Measurements from ENCODE around the gene MAP3K19. TPM values are rescaled to one million over a fixed set of nuclear protein-coding genes. Genes with fewer than 3 reads are reported as not detected.

The MAP3K19 gene
- total and polyA plus RNA-seq, 7 donors = not detected

DNA sequence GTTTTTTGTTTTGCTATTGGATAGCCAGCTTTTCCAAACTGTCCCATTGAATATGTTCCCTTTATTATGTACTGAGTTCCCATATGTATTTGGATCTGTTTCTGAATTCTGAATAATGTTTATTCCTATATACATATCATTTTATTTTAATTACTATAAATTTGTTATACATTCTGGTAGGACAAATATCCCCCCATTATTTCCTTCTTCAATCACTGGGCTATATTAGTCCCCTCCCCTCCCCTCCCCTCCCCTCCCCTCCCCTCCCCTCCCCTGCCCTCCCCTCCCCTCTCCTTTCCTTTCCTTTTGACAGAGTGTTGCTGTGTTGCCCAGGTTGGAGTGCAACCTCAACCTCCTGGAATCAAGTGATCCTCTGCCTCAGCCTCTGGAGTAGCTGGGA lies 31.2 kb upstream of the MAP3K19 start:
- intact Hi-C loops (cut with DNase I) = no loop called here
- no peak for DNase-seq
- H3K4me1 ChIP-seq = peaks cover 0 to 16% (median 16%) of the 10 kb centered on the region in 4 donors
- no peak overlapping the region for H3K4me3 ChIP-seq
- H3K27me3 ChIP-seq = no peaks in the 10 kb centered on the region
- H3K27ac ChIP-seq = no peak overlapping the region
- no peaks in the 10 kb centered on the region for H3K9me3 ChIP-seq
- TF ChIP-seq EP300 (IDR thresholded peaks at IDR 0.05) (no peak), POLR2AphosphoS5 (IDR thresholded peaks at IDR 0.05) (no peak), POLR2A (IDR thresholded peaks at IDR 0.05) (no peak)
- TF ChIP-seq, protein P1, sequence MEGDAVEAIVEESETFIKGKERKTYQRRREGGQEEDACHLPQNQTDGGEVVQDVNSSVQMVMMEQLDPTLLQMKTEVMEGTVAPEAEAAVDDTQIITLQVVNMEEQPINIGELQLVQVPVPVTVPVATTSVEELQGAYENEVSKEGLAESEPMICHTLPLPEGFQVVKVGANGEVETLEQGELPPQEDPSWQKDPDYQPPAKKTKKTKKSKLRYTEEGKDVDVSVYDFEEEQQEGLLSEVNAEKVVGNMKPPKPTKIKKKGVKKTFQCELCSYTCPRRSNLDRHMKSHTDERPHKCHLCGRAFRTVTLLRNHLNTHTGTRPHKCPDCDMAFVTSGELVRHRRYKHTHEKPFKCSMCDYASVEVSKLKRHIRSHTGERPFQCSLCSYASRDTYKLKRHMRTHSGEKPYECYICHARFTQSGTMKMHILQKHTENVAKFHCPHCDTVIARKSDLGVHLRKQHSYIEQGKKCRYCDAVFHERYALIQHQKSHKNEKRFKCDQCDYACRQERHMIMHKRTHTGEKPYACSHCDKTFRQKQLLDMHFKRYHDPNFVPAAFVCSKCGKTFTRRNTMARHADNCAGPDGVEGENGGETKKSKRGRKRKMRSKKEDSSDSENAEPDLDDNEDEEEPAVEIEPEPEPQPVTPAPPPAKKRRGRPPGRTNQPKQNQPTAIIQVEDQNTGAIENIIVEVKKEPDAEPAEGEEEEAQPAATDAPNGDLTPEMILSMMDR (IDR thresholded peaks at IDR 0.05) = no peak
- peaks cover 0 to 11% (median 0%) of the 10 kb centered on the region in 4 donors for H3K36me3 ChIP-seq

DNA sequence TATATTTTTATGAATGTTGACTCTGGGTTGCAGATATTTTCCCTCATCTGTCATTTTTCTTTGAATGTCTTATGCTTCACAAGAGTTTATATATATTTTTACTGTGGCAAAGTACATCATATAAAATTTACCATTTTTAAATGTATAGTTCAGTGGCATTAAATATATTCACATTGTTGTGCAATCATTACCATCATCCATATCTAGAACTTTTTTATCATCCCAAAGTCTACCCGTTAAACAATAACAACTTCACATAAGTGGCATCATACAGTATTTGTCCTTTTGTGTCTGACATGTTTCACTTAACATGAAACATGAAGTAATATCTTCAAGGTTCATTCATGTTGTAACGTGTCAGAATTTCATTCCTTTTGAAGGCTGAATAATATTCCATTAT lies 29.3 kb upstream of the MAP3K19 start:
- WGBS, 2 donors = 96 to 99% methylated on average over 2 of the region's 2 CpGs
- Histone ChIP-seq H3K4me3 (no peak overlapping the region), H3K27me3 (no peaks in the 10 kb centered on the region), H3K36me3 (no peaks in the 10 kb centered on the region), H3K27ac (no peak overlapping the region), H3K4me1 (peaks cover 0 to 16% (median 16%) of the 10 kb centered on the region in 4 donors), H3K9me3 (peaks cover 0 to 7% (median 0%) of the 10 kb centered on the region in 4 donors)
- intact Hi-C loops (cut with DNase I) = no loop called here
- TF ChIP-seq EP300 (IDR thresholded peaks at IDR 0.05) (no peak), POLR2A (IDR thresholded peaks at IDR 0.05) (no peak), POLR2AphosphoS5 (IDR thresholded peaks at IDR 0.05) (no peak)
- TF ChIP-seq, protein P1 (IDR thresholded peaks at IDR 0.05) = no peak
- DNase-seq = no peak

DNA sequence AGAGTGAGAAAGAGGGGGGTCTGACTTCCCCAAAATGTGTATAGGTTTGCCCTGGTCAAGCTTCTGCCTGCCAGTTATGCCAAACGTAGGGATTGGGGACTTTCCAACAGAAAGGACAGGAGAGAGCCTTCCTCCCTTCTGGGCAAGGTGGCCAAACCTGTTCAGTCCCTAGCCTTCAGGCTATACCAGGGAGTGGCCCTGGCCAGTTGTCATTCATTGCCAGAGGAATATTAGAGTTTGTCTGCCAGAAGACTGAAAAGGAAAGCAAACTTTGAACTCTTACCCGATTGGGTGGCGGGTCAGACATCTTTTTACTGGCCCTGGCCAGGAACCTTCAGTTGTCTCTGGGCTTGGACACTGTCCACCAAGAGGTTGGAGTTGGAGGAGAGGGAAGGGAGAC lies 27.0 kb upstream of the MAP3K19 start:
- intact Hi-C loops (cut with DNase I) = no loop called here

DNA sequence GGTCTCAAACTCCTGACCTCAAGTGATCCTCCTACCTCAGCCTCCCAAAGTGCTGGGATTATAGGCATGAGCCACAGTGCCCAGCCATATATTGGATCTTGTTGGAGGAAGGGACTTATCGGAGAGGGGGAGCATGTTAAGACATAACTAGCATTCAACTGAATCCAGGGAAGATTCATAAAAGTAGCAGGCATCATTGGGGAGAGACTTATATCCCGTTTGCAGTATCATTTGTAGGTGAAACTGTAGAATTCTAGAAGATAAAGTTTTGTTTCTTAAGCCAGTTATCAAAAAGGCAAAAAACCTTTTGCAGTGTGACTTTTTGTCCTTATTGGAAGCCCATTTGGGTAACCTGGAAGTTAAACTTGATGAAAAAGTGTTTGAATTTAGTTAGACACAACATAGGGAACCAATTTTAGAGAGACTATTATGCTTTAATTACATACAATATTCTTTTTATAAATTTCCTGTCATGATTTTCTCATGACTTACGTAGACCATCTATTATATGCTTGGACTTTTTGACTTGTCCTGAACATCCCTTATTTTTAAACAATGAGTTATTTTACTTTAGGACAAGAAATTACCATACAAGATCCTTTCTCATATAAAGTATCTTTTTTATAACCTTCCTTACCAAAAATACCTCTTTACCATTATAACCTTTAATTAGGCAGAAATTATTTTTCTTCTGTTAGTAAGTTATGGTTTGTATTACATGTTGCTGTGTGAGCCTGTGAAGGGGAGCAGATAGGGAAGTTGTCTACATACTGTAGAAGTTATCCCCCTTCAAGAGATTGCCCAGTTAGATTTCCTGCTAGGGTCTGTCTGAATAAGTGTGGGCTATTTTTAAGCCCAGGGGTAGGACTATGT lies 25.1 kb upstream of the MAP3K19 start:
- Histone ChIP-seq H3K4me3 (no peak overlapping the region), H3K27ac (no peak overlapping the region), H3K27me3 (no peaks in the 10 kb centered on the region), H3K9me3 (peaks cover 0 to 8% (median 0%) of the 10 kb centered on the region in 4 donors), H3K36me3 (no peaks in the 10 kb centered on the region), H3K4me1 (peaks cover 0 to 23% (median 18%) of the 10 kb centered on the region in 4 donors)
- DNase-seq = no peak
- WGBS, 2 donors = 97% methylated on average over 3 of the region's 3 CpGs
- intact Hi-C loops (cut with DNase I) = no loop called here
- TF ChIP-seq EP300 (IDR thresholded peaks at IDR 0.05) (no peak), POLR2AphosphoS5 (IDR thresholded peaks at IDR 0.05) (no peak), POLR2A (IDR thresholded peaks at IDR 0.05) (no peak)
- TF ChIP-seq, protein P1 (IDR thresholded peaks at IDR 0.05) = no peak

More for the DNA sequence above, 27.0 kb upstream of the MAP3K19 start:
- Histone ChIP-seq H3K4me3 (no peak overlapping the region), H3K36me3 (no peaks in the 10 kb centered on the region), H3K27ac (no peak overlapping the region), H3K27me3 (no peaks in the 10 kb centered on the region), H3K4me1 (peaks cover 0 to 21% (median 17%) of the 10 kb centered on the region in 4 donors), H3K9me3 (peaks cover 0 to 8% (median 0%) of the 10 kb centered on the region in 4 donors)
- WGBS, 2 donors = 35 to 74% methylated on average over 3 of the region's 3 CpGs
- DNase-seq = no peak
- TF ChIP-seq, protein P1 (IDR thresholded peaks at IDR 0.05) = no peak
- no peak for TF ChIP-seq POLR2AphosphoS5 (IDR thresholded peaks at IDR 0.05)
- TF ChIP-seq EP300 (IDR thresholded peaks at IDR 0.05) = no peak
- TF ChIP-seq POLR2A (IDR thresholded peaks at IDR 0.05) = no peak

Measured in sigmoid colon (tissue), 7 donors.